CD4-positive, alpha-beta memory T cell (primary cell): ENCODE measurements around the gene GAA. TPM values are rescaled to one million over a fixed set of nuclear protein-coding genes. Genes with fewer than 3 reads are reported as not detected.
A peak's percentile ranks its signal among the peaks of the same experiment; 100 is the strongest.

Experiments used
- CTCF ChIA-PET: fragments of 350-600 bp; sonication (Branson Sonifier 250); formaldehyde crosslinking; loops from one replicate; lab custom pipeline; 2021; ENCODE audit warnings: inconsistent platforms; ENCODE audit not compliant: partially characterized antibody; lab: Charles Lee
- POLR2A ChIA-PET: fragments of 350-600 bp; sonication (Branson Sonifier 250); formaldehyde crosslinking; loops from one replicate; lab custom pipeline; 2021; ENCODE audit not compliant: partially characterized antibody; lab: Charles Lee
- DNase-seq, 5 donors: peaks; one replicate each; pipeline versions ENCODE4 v3.0.0 to v3.0.0-alpha.2; 2020 to 2022; ENCODE audit warnings: mixed read lengths in 1 of 5
- H3K27ac ChIP-seq: one replicate; pipeline ENCODE4 v1.7.0; 2013; ENCODE audit warnings: low read depth, low read length
- H3K27me3 ChIP-seq: 2 replicates; pipeline ENCODE4 v1.7.0; 2013; ENCODE audit warnings: mild to moderate bottlenecking, low read length, moderate library complexity; ENCODE audit not compliant: insufficient read depth
- H3K36me3 ChIP-seq: 2 replicates; pipeline ENCODE4 v1.7.0; 2013; ENCODE audit warnings: mild to moderate bottlenecking, low read length, moderate library complexity; ENCODE audit not compliant: insufficient read depth
- H3K4me1 ChIP-seq: 2 replicates; pipeline ENCODE4 v1.7.0; 2013; ENCODE audit warnings: mild to moderate bottlenecking, low read length, moderate library complexity; ENCODE audit not compliant: insufficient read depth
- H3K4me3 ChIP-seq, 2 donors: one replicate each; pipeline ENCODE4 v1.7.0; 2013; ENCODE audit warnings: low read length in 2 of 2, mild to moderate bottlenecking in 1 of 2
- H3K9me3 ChIP-seq, 2 donors: one replicate each; pipeline ENCODE4 v1.7.0; 2013; ENCODE audit warnings: low read length in 2 of 2, control low read depth in 1 of 2; ENCODE audit not compliant: control insufficient read depth in 1 of 2
- H3K27ac Mint-ChIP-seq, 7 donors: one replicate each; pipeline ENCODE4 v1.8.0; 2020 to 2021; ENCODE audit warnings: mixed read lengths in 7 of 7, mild to moderate bottlenecking in 6 of 7, inconsistent platforms in 3 of 7, moderate library complexity in 3 of 7
- H3K27me3 Mint-ChIP-seq, 2 donors: one replicate each; pipeline ENCODE4 v1.8.0; 2020 to 2021; ENCODE audit warnings: mixed read lengths in 2 of 2
- H3K36me3 Mint-ChIP-seq, 2 donors: one replicate each; pipeline ENCODE4 v1.8.0; 2020 to 2021; ENCODE audit warnings: mixed read lengths in 2 of 2, inconsistent platforms in 1 of 2, mild to moderate bottlenecking in 1 of 2
- H3K4me1 Mint-ChIP-seq, 4 donors: one replicate each; pipeline ENCODE4 v1.8.0; 2020 to 2021; ENCODE audit warnings: mixed read lengths in 4 of 4, mild to moderate bottlenecking in 1 of 4
- H3K4me3 Mint-ChIP-seq, 8 donors: one replicate each; pipeline ENCODE4 v1.8.0; 2020 to 2021; ENCODE audit warnings: mixed read lengths in 8 of 8, mild to moderate bottlenecking in 7 of 8, moderate library complexity in 6 of 8, inconsistent platforms in 3 of 8
- H3K9me3 Mint-ChIP-seq, 8 donors: one replicate each; pipeline ENCODE4 v1.8.0; 2020 to 2021; ENCODE audit warnings: mixed read lengths in 8 of 8, mild to moderate bottlenecking in 5 of 8, inconsistent platforms in 3 of 8, moderate library complexity in 1 of 8
- intact Hi-C: fragments of 100-400 bp; cut with micrococcal nuclease; formaldehyde crosslinking; loops from one replicate; pipeline ENCODE4 v1.15.1; 2023
- polyA plus RNA-seq, 2 donors: library from polyadenylated mRNA; unstranded; fragments of 300-500 nt; fragmentation: Illumina TruSeq; gene quantifications; one replicate each; pipeline ENCODE4 v1.2.3, GENCODE V29; 2021
- total RNA-seq, 2 experiments: library from RNA; stranded (reverse); gene quantifications; one replicate each; pipeline ENCODE4 v1.2.3, GENCODE V29; 2021

GAA gene
- total and polyA plus RNA-seq, 4 experiments from 2014 or later: 14.5 to 44.8 (median 28.2) TPM

GRCh38 chr17:80125656-80126448 lies 24.5 kb downstream of the GAA start:
- Histone ChIP-seq H3K27me3 (no peaks in the 10 kb centered on the region), H3K36me3 (no peaks in the 10 kb centered on the region), H3K27ac (no peak overlapping the region), H3K4me3 (no peak overlapping the region), H3K4me1 (no peaks in the 10 kb centered on the region), H3K9me3 (no peaks in the 10 kb centered on the region)
- H3K4me1 Mint-ChIP-seq: no peaks in the 10 kb centered on the region
- ChIA-PET POLR2A (no interaction called here), CTCF (interaction anchor here (1.0 kb wide), 1 partner anchor 71 kb away, joined by 3 read pairs; no protein-coding TSS in a partner anchor)
- H3K27me3 Mint-ChIP-seq: peaks cover 5 to 6% of the 10 kb centered on the region in 2 donors
- intact Hi-C loops: no loop called here
- no peaks in the 10 kb centered on the region for H3K9me3 Mint-ChIP-seq
- no peak overlapping the region for H3K27ac Mint-ChIP-seq
- no peaks in the 10 kb centered on the region for H3K36me3 Mint-ChIP-seq
- H3K4me3 Mint-ChIP-seq: no peak overlapping the region
- DNase-seq: no peak

- no peaks in the 10 kb centered on the region for H3K4me1 Mint-ChIP-seq
- ChIA-PET POLR2A (no interaction called here), CTCF (no interaction called here)
- Histone ChIP-seq H3K36me3 (no peaks in the 10 kb centered on the region), H3K27me3 (no peaks in the 10 kb centered on the region), H3K4me1 (no peaks in the 10 kb centered on the region), H3K27ac (no peak overlapping the region), H3K9me3 (no peaks in the 10 kb centered on the region), H3K4me3 (no peak overlapping the region)
- no peak for DNase-seq
- H3K27me3 Mint-ChIP-seq: peaks cover 5 to 6% of the 10 kb centered on the region in 2 donors
- H3K27ac Mint-ChIP-seq: no peak overlapping the region
- intact Hi-C loops: no loop called here
- H3K9me3 Mint-ChIP-seq: no peaks in the 10 kb centered on the region
- no peaks in the 10 kb centered on the region for H3K36me3 Mint-ChIP-seq
- no peak overlapping the region for H3K4me3 Mint-ChIP-seq
Observed at GRCh38 chr17:80126449-80126715, 25.0 kb downstream of the GAA start.

GRCh38 chr17:80129006-80129565 lies 27.7 kb downstream of the GAA start:
- POLR2A ChIA-PET: interaction anchor here (1.1 kb wide), 1 partner anchor 12 kb away, joined by 3 read pairs; no protein-coding TSS in a partner anchor
- Histone ChIP-seq H3K27me3 (no peaks in the 10 kb centered on the region), H3K36me3 (peaks cover 11% of the 10 kb centered on the region), H3K4me3 (no peak overlapping the region), H3K9me3 (no peaks in the 10 kb centered on the region), H3K27ac (no peak overlapping the region), H3K4me1 (no peaks in the 10 kb centered on the region)
- H3K4me3 Mint-ChIP-seq: no peak overlapping the region
- H3K27ac Mint-ChIP-seq: no peak overlapping the region
- H3K4me1 Mint-ChIP-seq: no peaks in the 10 kb centered on the region
- peaks cover 8 to 9% of the 10 kb centered on the region in 2 donors for H3K36me3 Mint-ChIP-seq
- H3K27me3 Mint-ChIP-seq: peaks cover 5 to 6% of the 10 kb centered on the region in 2 donors
- no peaks in the 10 kb centered on the region for H3K9me3 Mint-ChIP-seq
- DNase-seq: no peak
- intact Hi-C loops: no loop called here
- CTCF ChIA-PET: no interaction called here

- CTCF ChIA-PET: no interaction called here
- Mint-ChIP-seq H3K4me1 (no peaks in the 10 kb centered on the region), H3K9me3 (no peaks in the 10 kb centered on the region), H3K27ac (no peak overlapping the region), H3K4me3 (no peak overlapping the region), H3K27me3 (peaks cover 3 to 6% of the 10 kb centered on the region in 2 donors), H3K36me3 (peaks cover 21 to 25% of the 10 kb centered on the region in 2 donors)
- intact Hi-C loops: no loop called here
- Histone ChIP-seq H3K27ac (no peak overlapping the region), H3K36me3 (peaks cover 18% of the 10 kb centered on the region), H3K9me3 (no peaks in the 10 kb centered on the region), H3K4me3 (no peak overlapping the region), H3K4me1 (no peaks in the 10 kb centered on the region), H3K27me3 (no peaks in the 10 kb centered on the region)
- DNase-seq: no peak
- POLR2A ChIA-PET: no interaction called here
Observed at GRCh38 chr17:80130992-80131391, 29.6 kb downstream of the GAA start.

GRCh38 chr17:80132906-80133625 lies 31.7 kb downstream of the GAA start:
- Histone ChIP-seq H3K27ac (no peak overlapping the region), H3K36me3 (peaks cover 37% of the 10 kb centered on the region), H3K4me1 (no peaks in the 10 kb centered on the region), H3K4me3 (no peak overlapping the region), H3K9me3 (no peaks in the 10 kb centered on the region), H3K27me3 (no peaks in the 10 kb centered on the region)
- Mint-ChIP-seq H3K4me3 (no peak overlapping the region), H3K27ac (peak overlapping the region in 3 of 7 donors; percentile 43 to 72 (median 59)), H3K4me1 (no peaks in the 10 kb centered on the region), H3K36me3 (peaks cover 38 to 44% of the 10 kb centered on the region in 2 donors), H3K9me3 (no peaks in the 10 kb centered on the region), H3K27me3 (peaks cover 0 to 4% of the 10 kb centered on the region in 2 donors)
- DNase-seq: no peak
- POLR2A ChIA-PET: interaction anchor here (1.7 to 2.0 kb wide), 2 partner anchors 11 to 13 kb away, joined by 5 read pairs; partner anchors contain the start of gene EIF4A3
- intact Hi-C loops: no loop called here
- CTCF ChIA-PET: no interaction called here

- Histone ChIP-seq H3K27ac (no peak overlapping the region), H3K36me3 (peaks cover 42% of the 10 kb centered on the region), H3K4me3 (no peak overlapping the region), H3K9me3 (no peaks in the 10 kb centered on the region), H3K27me3 (no peaks in the 10 kb centered on the region), H3K4me1 (no peaks in the 10 kb centered on the region)
- CTCF ChIA-PET: interaction anchor here (1.1 kb wide), 1 partner anchor 12 kb away, joined by 4 read pairs; no protein-coding TSS in a partner anchor
- POLR2A ChIA-PET: interaction anchor here (1.7 to 2.0 kb wide), 2 partner anchors 10 to 13 kb away, joined by 5 read pairs; partner anchors contain the start of gene EIF4A3
- intact Hi-C loops: no loop called here
- peak overlapping the region in 1 of 7 donors; percentile 43 for H3K27ac Mint-ChIP-seq
- H3K9me3 Mint-ChIP-seq: no peaks in the 10 kb centered on the region
- peaks cover 0 to 4% of the 10 kb centered on the region in 2 donors for H3K27me3 Mint-ChIP-seq
- no peaks in the 10 kb centered on the region for H3K4me1 Mint-ChIP-seq
- no peak overlapping the region for H3K4me3 Mint-ChIP-seq
- peaks cover 44 to 50% of the 10 kb centered on the region in 2 donors for H3K36me3 Mint-ChIP-seq
- DNase-seq: no peak
Observed at GRCh38 chr17:80133626-80133970, 32.2 kb downstream of the GAA start.

GRCh38 chr17:80137131-80137530 lies 35.8 kb downstream of the GAA start:
- Mint-ChIP-seq H3K27ac (no peak overlapping the region), H3K4me1 (no peaks in the 10 kb centered on the region), H3K36me3 (peaks cover 68 to 82% of the 10 kb centered on the region in 2 donors), H3K27me3 (no peaks in the 10 kb centered on the region), H3K9me3 (peaks cover 0 to 2% (median 0%) of the 10 kb centered on the region in 8 donors), H3K4me3 (no peak overlapping the region)
- POLR2A ChIA-PET: no interaction called here
- CTCF ChIA-PET: interaction anchor here (0.6 kb wide), 1 partner anchor 1271 kb away, joined by 3 read pairs; no protein-coding TSS in a partner anchor
- Histone ChIP-seq H3K4me3 (no peak overlapping the region), H3K36me3 (peaks cover 76% of the 10 kb centered on the region), H3K4me1 (no peaks in the 10 kb centered on the region), H3K27ac (no peak overlapping the region), H3K27me3 (no peaks in the 10 kb centered on the region), H3K9me3 (no peaks in the 10 kb centered on the region)
- intact Hi-C loops: no loop called here
- DNase-seq: no peak
